Transverse colon (tissue), 4 donors: ENCODE results near the gene POC1B. TPM values are rescaled to one million over a fixed set of nuclear protein-coding genes. Genes with fewer than 3 reads are reported as not detected.

ENCODE experiments used
- DNase-seq: peaks from one replicate; pipeline ENCODE4 v3.0.0-alpha.2; 2019
- H3K27ac ChIP-seq, 4 donors: fragments of 200-600 bp; sonication (generic); 2 replicates each; pipeline ENCODE4 v1.5.1; 2016 to 2018; ENCODE audit warnings: inconsistent platforms in 4 of 4
- H3K27me3 ChIP-seq: fragments of 200-600 bp; sonication (generic); 2 replicates; pipeline ENCODE4 v1.5.1; 2017; ENCODE audit warnings: inconsistent platforms
- H3K36me3 ChIP-seq, 4 donors: fragments of 200-600 bp; sonication (generic); 2 replicates each; pipeline ENCODE4 v1.5.1; 2017 to 2019; ENCODE audit warnings: inconsistent platforms in 4 of 4
- H3K4me1 ChIP-seq, 4 donors: fragments of 200-600 bp; sonication (generic); 2 replicates each; pipeline ENCODE4 v1.5.1; 2017 to 2020; ENCODE audit warnings: inconsistent platforms in 4 of 4
- H3K4me3 ChIP-seq, 4 donors: fragments of 200-600 bp; sonication (generic); 1 replicate in 1 of 4; 2 replicates in 3 of 4; pipeline versions ENCODE4 v1.5.1 to v1.6.1; 2017 to 2019; ENCODE audit warnings: inconsistent platforms in 4 of 4
- H3K9me3 ChIP-seq, 2 donors: fragments of 200-600 bp; sonication (generic); 2 replicates each; pipeline ENCODE4 v1.5.1; 2017 to 2019; ENCODE audit warnings: inconsistent platforms in 2 of 2
- EP300 ChIP-seq: sonication (generic); formaldehyde crosslinking; IDR thresholded peaks from one replicate; pipeline ENCODE4 v1.6.1; 2017; ENCODE audit warnings: antibody characterized with exemption, low read depth
- POLR2A ChIP-seq: fragments of 450-650 bp; IDR thresholded peaks from one replicate; pipeline ENCODE4 v1.6.1; 2016; ENCODE audit warnings: antibody characterized with exemption, mild to moderate bottlenecking, moderate library complexity
- POLR2AphosphoS5 ChIP-seq, 3 donors: sonication (generic); formaldehyde crosslinking; IDR thresholded peaks; one replicate each; pipeline ENCODE4 v1.6.1; 2016; ENCODE audit warnings: antibody characterized with exemption in 3 of 3
- WGBS, 2 donors: methylation state at CpG; one replicate each; pipeline ENCODE4 v1.1.5; 2018; ENCODE audit warnings: low coverage in 1 of 2; 5-methylcytosine and 5-hydroxymethylcytosine counted together
- in situ Hi-C, 4 donors: fragments of 200-750 bp; cut with MboI; loops; one replicate each; pipeline versions ENCODE4 v1.15.0 to v1.15.1; 2017; ENCODE audit warnings: low sequenced_read_pairs in 3 of 4, low pct_ligation_motif_present in 1 of 4, low pct_unique_long_range_greater_than_20kb in 1 of 4
- intact Hi-C: fragments of 100-400 bp; cut with DNase I; formaldehyde crosslinking; loops from one replicate; pipeline ENCODE4 v1.15.1; 2023; ENCODE audit warnings: low total_unique reads
- total RNA-seq, 4 donors: library from RNA; depleted of rRNA; stranded (reverse); fragments of >200 nt; gene quantifications; one replicate each; pipeline ENCODE4 v1.1.0, GENCODE V29; 2016
- TF ChIP-seq, protein P1 (sequence below), 5 experiments: fragments of 200-600 bp in 3 of 5; fragments of 450-650 bp in 2 of 5; sonication (generic) in 3 of 5; IDR thresholded peaks; 1 replicate in 2 of 5; 2 replicates in 3 of 5; pipeline ENCODE4 v1.5.1; 2016 to 2017; ENCODE audit warnings: antibody characterized with exemption in 5 of 5, inconsistent platforms in 3 of 5, mild to moderate bottlenecking in 2 of 5, moderate library complexity in 1 of 5

The POC1B gene
- total RNA-seq, 4 donors from 2014 or later: 7.8 to 68.5 (median 33.8) TPM

DNA sequence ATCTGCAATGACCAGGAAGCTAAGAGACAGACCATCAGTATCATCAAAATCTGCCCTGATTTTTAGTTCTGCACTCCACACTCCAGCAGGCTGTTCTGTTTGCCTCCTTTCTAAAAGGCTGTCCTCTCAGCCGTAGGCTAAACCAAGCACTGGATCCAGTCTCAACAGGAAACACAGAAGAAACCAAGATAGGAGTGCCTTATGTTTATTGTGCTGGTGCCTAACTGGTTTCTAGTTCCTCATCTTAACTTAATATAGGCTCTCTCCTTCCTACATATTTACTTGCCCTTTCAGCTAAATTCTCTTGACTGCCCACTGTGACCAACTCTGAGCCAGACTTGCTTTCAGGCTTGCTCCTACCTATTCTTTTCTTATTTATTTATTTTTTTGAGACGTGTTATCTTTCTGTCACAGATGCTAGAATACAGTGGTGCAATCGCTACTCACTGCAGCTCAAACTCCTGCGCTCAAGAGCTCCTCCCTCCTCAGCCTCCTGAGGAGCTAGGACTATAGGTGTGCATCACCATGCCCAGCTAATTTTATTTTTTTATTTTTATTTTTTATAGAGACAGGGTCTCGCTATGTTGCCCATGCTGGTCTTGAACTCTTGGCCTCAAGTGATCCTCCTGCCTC lies 32.1 kb downstream of the POC1B start:
- DNase-seq: peak; percentile 25
- in situ Hi-C loops: no loop called here

DNA sequence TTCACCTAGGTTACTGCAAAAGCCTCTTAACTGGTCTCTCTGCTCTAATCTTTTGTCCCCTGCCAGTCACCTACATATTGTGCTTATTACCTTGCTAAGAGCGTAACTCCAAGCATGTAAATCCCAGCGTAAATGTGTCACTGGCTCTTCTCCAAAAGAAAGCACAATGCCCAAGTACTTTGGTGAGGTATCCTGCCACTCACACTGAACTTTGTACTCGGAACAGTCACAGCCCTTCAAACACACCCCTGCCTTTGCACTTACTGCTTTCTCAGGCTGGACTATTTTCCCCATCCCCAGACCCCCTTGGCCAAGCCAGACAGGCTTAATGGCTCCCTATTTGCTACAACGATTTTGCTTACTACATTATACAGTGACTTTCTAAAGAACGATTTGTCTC lies 33.0 kb downstream of the POC1B start:
- Histone ChIP-seq H3K27ac (peak overlapping the region; percentile 74 to 83 (median 80)), H3K36me3 (peaks cover 0 to 7% (median 0%) of the 10 kb centered on the region in 4 donors), H3K27me3 (no peaks in the 10 kb centered on the region), H3K4me1 (peaks cover 0 to 32% (median 20%) of the 10 kb centered on the region in 4 donors), H3K4me3 (no peak overlapping the region), H3K9me3 (no peaks in the 10 kb centered on the region)
- DNase-seq: peak; percentile 67
- 39 to 85% methylated on average over 3 to 5 of the region's 5 CpGs for WGBS, 2 donors
- TF ChIP-seq, protein P1, sequence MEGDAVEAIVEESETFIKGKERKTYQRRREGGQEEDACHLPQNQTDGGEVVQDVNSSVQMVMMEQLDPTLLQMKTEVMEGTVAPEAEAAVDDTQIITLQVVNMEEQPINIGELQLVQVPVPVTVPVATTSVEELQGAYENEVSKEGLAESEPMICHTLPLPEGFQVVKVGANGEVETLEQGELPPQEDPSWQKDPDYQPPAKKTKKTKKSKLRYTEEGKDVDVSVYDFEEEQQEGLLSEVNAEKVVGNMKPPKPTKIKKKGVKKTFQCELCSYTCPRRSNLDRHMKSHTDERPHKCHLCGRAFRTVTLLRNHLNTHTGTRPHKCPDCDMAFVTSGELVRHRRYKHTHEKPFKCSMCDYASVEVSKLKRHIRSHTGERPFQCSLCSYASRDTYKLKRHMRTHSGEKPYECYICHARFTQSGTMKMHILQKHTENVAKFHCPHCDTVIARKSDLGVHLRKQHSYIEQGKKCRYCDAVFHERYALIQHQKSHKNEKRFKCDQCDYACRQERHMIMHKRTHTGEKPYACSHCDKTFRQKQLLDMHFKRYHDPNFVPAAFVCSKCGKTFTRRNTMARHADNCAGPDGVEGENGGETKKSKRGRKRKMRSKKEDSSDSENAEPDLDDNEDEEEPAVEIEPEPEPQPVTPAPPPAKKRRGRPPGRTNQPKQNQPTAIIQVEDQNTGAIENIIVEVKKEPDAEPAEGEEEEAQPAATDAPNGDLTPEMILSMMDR (IDR thresholded peaks at IDR 0.05): no peak
- peak in 2 of 3 donors; percentile 46 to 72 for TF ChIP-seq POLR2AphosphoS5 (IDR thresholded peaks at IDR 0.05)
- intact Hi-C loops: no loop called here
- in situ Hi-C loops: no loop called here

More for the DNA sequence above, 32.1 kb downstream of the POC1B start:
- H3K4me1 ChIP-seq: peaks cover 0 to 40% (median 22%) of the 10 kb centered on the region in 4 donors
- H3K9me3 ChIP-seq: no peaks in the 10 kb centered on the region
- peaks cover 0 to 7% (median 0%) of the 10 kb centered on the region in 4 donors for H3K36me3 ChIP-seq
- no peak overlapping the region for H3K4me3 ChIP-seq
- no peak for TF ChIP-seq EP300
- peak in 1 of 3 donors; percentile 47 for TF ChIP-seq POLR2AphosphoS5 (IDR thresholded peaks at IDR 0.05)
- WGBS, 2 donors: 29 to 74% methylated on average over 1 to 5 of the region's 5 CpGs
- H3K27ac ChIP-seq: peak overlapping the region; percentile 74 to 83 (median 80)
- intact Hi-C loops: no loop called here
- no peaks in the 10 kb centered on the region for H3K27me3 ChIP-seq

DNA sequence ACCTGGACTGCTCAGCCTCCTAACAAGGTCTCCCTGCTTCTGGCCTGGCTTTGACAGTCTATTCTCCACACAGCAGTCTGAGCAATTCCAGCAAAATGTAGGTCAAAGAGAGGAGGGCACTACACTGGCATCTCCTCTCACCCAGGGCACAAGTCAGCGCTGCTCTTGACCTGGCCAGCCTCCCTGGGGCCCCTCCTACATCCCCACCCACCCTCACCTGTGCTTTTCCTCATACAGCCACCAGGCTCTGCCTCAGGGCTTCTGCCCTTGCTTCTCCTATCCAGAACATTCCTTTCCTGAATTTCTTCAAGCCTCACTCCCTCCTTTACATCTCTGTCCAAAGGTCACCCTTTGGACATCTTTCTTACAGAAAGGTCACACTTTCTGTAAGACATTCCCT lies 34.9 kb downstream of the POC1B start:
- DNase-seq: peak; percentile 43
- H3K9me3 ChIP-seq: no peaks in the 10 kb centered on the region
- H3K4me1 ChIP-seq: peaks cover 0 to 28% (median 16%) of the 10 kb centered on the region in 4 donors

DNA sequence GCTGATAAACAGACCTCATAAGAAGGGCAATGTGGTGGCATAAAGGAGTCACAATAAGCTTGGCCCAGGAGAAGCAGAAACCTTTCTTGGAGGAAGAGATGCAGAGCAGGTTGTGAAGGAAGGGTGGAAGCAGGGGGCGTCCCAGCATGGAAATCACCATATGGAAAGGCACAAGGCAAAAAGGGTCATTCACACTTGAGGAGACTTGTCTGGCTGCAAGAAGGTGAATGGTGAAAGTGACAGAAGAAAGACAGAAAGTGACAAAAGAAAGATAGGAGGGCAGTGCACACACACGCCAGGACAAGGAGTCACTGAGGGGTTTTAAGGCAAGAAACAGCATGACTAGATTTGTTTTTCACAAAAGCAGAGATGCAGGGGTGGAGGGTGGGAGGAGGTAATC lies 39.6 kb downstream of the POC1B start:
- 84 to 86% methylated on average over 1 to 2 of the region's 2 CpGs for WGBS, 2 donors

More for the DNA sequence above, 34.9 kb downstream of the POC1B start:
- Histone ChIP-seq H3K27ac (no peak overlapping the region), H3K36me3 (peaks cover 0 to 7% (median 0%) of the 10 kb centered on the region in 4 donors), H3K27me3 (no peaks in the 10 kb centered on the region), H3K4me3 (no peak overlapping the region)
- TF ChIP-seq EP300: no peak
- TF ChIP-seq, protein P1 (IDR thresholded peaks at IDR 0.05): peak in 1 of 5 experiments; percentile 19
- no peak for TF ChIP-seq POLR2AphosphoS5 (IDR thresholded peaks at IDR 0.05)
- no peak for TF ChIP-seq POLR2A
- intact Hi-C loops: no loop called here
- 62% methylated on average over 1 of the region's 1 CpG; no CpG with 5 or more reads in 1 of the 2 donors for WGBS, 2 donors
- in situ Hi-C loops: no loop called here

More for the DNA sequence above, 39.6 kb downstream of the POC1B start:
- no peak for TF ChIP-seq POLR2A
- TF ChIP-seq, protein P1 (IDR thresholded peaks at IDR 0.05): no peak
- H3K36me3 ChIP-seq: peaks cover 0 to 7% (median 0%) of the 10 kb centered on the region in 4 donors
- no peak overlapping the region for H3K4me3 ChIP-seq
- no peaks in the 10 kb centered on the region for H3K9me3 ChIP-seq
- in situ Hi-C loops: no loop called here
- H3K27me3 ChIP-seq: no peaks in the 10 kb centered on the region
- intact Hi-C loops: no loop called here
- peaks cover 0 to 10% (median 0%) of the 10 kb centered on the region in 4 donors for H3K4me1 ChIP-seq
- DNase-seq: no peak
- no peak overlapping the region for H3K27ac ChIP-seq
